HG03103 (cell line): ENCODE data around the gene ERBB4.
"Not testable (repeated sequence)": the region's sequence is repeated elsewhere in the genome, so short reads cannot be mapped to it uniquely, and the experiment has no call there.

Source experiments
- ATAC-seq: cut with Tn5 transposase; IDR thresholded peaks from one replicate; pipeline ENCODE4 v1.9.1; 2021; ENCODE audit warnings: low read depth; ENCODE audit not compliant: unreplicated experiment

The ERBB4 gene

DNA sequence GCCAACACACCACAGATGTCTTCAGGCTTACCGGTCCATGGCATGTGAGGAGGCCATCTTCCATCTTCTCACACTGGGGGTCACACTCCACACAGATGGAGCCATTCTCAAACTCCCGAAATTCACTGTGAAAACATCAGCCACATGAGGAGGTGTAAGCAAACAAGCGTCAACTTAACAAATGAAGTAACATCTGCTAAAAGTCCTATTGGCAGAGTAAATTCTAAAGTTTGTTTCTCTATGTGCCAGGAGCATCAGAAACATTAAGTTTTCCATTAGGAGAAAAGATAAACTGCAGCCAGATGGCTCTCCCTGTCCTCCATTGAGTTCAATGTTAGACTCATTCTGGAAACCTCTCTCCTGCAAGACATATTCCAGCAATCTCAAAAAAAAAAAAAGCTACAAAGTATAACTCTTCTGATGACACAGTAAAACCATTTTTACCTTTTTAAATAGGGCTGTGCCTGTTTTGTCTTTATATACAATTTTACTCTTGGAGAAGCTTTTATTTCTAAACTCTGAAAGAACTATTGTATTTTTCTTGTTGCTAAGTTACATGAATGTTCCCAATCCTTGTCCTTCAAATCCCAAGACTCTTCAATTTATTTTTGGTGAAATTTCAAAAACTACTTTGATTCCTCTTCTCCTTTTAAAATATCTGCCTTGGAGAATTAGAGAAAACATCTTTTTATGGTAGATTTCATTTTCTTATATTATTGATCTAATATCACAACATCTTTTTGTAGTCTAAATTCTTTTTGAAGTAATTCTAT, 865.3 kb downstream of the ERBB4 start:
- ATAC-seq: no peak

- ATAC-seq: no peak
Measured at GRCh38 chr2:211671977-211672376, 866.6 kb downstream of the ERBB4 start.

GRCh38 chr2:211665299-211665698, 873.3 kb downstream of the ERBB4 start:
- ATAC-seq: no peak

DNA sequence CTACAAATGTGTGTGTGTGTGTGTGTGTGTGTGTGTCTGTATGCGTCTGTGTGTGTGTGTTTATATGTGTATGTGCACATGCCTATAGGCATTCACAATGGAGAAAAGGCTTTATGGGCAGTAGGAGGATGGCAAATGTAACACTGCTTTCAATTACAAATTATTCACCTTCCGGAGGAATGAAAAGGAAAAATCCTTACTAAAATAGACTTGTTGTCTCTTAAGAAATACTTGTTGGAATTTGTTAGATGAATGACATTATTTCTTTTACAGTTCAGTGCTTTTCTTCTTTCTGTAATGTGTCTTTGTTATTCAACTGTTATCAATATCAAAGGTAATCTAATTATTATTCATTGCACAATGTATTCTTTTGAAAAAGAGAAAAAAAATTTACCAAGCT, 874.3 kb downstream of the ERBB4 start:
- no peak for ATAC-seq

DNA sequence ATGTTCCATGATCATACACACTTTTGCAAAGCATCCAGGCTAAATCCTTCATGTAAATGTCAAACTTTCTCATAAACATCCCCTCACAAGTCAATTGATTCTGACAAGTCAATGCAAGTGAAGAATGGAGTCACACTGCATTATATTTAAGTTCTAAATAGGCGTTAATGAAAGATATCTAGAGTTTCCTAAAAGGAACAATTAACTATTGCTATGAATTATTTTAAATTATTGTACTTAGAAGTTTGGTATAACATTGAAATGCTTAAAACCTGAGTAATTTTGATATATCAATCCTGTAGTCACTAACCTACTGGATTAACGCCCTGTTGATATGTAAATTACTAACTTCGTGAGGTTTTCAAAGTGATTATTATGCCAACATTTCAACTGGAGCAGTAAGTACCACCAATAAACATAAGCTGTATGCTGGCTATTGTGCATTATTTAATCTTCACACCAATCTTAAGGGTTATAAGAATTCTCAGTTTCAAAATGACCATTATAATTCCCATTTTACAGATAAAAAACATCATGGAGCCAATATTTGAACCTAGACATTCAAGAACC, 884.3 kb downstream of the ERBB4 start:
- ATAC-seq: no peak

DNA sequence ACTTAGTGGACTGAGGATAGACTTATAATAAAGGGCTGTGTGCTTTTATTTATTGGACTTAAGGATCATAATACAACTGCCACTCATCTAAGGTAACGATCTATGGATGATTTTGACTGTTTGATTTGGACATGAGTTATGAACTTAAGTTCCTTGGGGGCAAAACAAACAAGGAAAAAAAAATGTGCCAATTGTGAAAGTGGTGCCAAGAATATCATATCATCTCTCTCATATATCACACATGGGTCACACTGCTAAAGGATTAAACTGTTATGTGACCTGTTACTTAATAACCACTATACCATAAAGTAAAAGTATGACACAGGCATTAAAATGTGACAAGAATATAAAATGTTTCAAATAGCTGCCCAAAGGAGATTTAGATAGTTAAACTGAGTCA, 886.3 kb downstream of the ERBB4 start:
- no peak for ATAC-seq

GRCh38 chr2:211649331-211649730, 889.3 kb downstream of the ERBB4 start:
- no peak for ATAC-seq

DNA sequence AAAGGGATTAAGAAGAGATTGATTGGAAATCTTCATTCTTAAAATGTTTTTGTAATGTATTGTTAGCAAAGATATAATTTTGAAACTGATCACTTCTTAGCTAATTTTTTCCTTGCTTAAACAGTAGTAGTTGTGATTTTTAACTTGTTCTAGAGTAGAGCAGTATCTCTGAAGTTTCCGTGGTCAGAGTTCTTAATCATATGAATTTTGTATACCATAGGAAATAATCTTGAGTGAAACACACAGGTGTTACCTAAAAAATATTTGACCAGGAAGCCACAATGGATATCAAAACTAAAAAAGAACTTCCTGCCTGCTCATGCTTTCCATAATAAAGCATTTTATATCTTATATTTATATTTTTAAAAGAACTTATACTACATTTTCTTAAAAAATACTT, 907.1 kb downstream of the ERBB4 start:
- ATAC-seq: no peak

DNA sequence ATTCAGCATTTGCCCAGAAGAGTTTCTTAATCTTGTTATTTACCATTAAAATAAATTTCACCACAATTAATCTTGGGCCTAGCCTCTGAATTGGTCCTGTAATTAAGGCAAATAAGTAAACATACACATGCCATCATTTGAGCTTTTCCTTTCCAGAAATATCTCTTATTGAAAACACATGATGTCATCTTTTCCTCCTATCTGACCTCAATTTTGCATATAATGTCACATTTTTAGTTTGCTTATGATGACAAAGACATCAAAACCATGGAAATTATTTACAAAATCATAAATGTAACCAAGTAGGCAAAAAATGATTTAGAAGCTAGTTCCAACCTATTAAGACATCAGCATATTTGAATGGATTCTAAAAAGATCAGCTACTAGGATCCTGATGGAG, 915.5 kb downstream of the ERBB4 start:
- ATAC-seq: no peak

- no peak for ATAC-seq
Measured at GRCh38 chr2:211620986-211621385, 917.6 kb downstream of the ERBB4 start.

- no peak for ATAC-seq
Measured at GRCh38 chr2:211617803-211618202, 920.8 kb downstream of the ERBB4 start.

GRCh38 chr2:211611621-211612020, 927.0 kb downstream of the ERBB4 start:
- ATAC-seq: no peak

- no peak for ATAC-seq
Measured at GRCh38 chr2:211611061-211611518, 927.5 kb downstream of the ERBB4 start.

GRCh38 chr2:211609127-211609526, 929.5 kb downstream of the ERBB4 start:
- no peak for ATAC-seq

- no peak for ATAC-seq
Measured at GRCh38 chr2:211599146-211599545, 939.5 kb downstream of the ERBB4 start.

DNA sequence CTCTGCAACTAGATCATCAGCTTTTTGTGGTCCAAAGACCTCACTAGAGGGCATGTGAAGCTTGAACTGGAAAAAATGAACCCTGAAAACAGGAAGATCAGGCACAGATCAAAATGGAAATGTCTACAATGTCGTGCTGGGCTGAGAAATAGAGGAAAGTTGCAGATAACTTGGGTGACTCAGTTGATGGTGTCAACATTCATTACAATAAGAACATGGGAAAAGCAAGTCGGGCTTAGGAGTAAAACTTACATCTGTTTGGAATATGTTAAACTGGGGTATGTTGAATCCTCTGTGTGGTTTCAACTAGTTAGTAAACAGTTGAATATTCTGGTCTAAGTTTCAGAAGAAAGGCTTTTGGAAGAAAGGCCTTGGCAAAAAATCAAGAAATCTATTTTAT, 940.4 kb downstream of the ERBB4 start:
- ATAC-seq: no peak

GRCh38 chr2:211592006-211592405, 946.6 kb downstream of the ERBB4 start:
- ATAC-seq: not testable (repeated sequence)

GRCh38 chr2:211591426-211591825, 947.2 kb downstream of the ERBB4 start:
- ATAC-seq: no peak

GRCh38 chr2:211568439-211568838, 970.2 kb downstream of the ERBB4 start:
- no peak for ATAC-seq

DNA sequence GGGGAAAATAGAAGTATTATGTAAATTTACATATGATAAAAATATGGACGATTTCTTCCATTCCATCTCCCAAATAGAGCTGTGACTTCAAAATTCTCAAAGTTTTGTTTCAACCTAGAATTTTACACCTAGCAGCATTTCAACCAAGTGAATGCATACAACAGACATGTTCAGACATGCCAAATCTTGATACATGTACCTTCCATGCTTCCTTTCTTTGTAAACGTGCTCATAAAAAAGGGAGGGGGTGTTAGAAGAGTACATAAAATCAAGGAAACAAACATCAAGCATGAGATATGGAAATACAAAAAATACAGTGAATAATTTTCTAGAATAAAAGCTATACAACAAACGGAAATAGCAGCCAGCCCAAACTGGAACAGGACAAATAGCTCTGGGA, 974.2 kb downstream of the ERBB4 start:
- no peak for ATAC-seq

DNA sequence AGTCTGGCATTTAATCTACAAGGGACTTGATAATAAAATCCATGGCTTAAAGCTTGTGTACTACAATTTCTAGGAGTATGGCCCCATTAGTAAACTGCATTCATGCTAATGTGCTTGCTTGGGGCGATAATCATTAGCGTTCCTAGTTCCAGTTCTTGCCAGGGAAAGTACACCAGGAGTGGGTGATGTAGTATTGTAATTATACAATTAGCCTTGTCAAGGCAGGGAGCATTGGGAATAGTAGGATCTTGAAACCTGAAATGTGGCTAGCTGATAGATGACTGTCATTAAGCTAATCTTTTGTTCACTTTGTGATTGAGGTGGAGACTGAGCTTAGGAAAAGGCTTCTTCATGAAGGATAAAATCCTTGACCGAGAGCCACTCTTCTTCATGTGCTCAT, 993.0 kb downstream of the ERBB4 start:
- no peak for ATAC-seq

- no peak for ATAC-seq
Measured at GRCh38 chr2:211534632-211535031, 1004.0 kb downstream of the ERBB4 start.
